GM21390 (cell line): ENCODE results near the gene PIK3IP1.
A peak's percentile ranks its signal among the peaks of the same experiment; 100 is the strongest.

Experiments used
- ATAC-seq: cut with Tn5 transposase; IDR thresholded peaks from one replicate; pipeline ENCODE4 v1.9.1; 2021; ENCODE audit not compliant: unreplicated experiment

PIK3IP1 gene

GRCh38 chr22:31313366-31314147, 21.3 kb upstream of the PIK3IP1 start:
- no peak for ATAC-seq

GRCh38 chr22:31308181-31308580, 15.9 kb upstream of the PIK3IP1 start:
- no peak for ATAC-seq

DNA sequence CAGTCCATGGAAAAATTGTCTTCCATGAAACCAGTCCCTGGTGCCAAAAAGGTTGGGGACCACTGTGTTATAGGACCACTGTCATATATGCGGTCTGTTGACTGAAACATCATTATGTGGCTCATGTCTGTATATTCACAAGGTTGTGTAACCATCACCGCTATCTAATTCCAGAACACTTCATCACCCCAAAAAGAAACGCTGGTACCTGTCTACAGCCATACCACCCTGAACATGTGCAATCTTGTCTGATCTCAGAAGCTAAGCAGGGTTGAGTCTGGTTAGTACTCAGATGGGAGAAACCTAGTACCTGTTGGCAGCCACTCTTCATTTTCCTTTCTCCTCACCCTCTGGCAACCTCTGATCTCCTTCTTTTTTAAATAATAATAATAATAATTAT, 12.9 kb upstream of the PIK3IP1 start:
- no peak for ATAC-seq

GRCh38 chr22:31302537-31302936, 10.2 kb upstream of the PIK3IP1 start:
- ATAC-seq = no peak

DNA sequence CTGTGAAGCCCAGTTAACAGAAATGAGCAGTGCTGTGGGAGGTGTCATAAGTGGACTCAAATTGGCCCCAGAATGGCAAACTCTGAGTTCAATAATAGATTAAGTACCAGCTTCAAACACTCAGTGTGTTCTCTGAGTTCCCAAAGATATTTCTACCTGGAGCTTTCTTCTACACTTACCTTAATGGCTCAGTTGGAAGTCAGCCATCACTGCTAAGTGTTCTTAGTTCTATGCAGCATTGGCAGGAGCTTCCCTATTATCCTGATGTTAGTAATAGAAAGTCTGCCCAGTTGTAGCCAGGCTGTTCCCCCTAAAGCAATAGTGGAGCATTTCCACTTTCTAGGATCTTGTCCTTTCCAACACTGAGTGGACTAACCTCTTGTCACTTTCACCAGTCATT, 9.7 kb upstream of the PIK3IP1 start:
- no peak for ATAC-seq

GRCh38 chr22:31300896-31301295, 8.6 kb upstream of the PIK3IP1 start:
- no peak for ATAC-seq

GRCh38 chr22:31295831-31296657, 3.8 kb upstream of the PIK3IP1 start:
- ATAC-seq = no peak

DNA sequence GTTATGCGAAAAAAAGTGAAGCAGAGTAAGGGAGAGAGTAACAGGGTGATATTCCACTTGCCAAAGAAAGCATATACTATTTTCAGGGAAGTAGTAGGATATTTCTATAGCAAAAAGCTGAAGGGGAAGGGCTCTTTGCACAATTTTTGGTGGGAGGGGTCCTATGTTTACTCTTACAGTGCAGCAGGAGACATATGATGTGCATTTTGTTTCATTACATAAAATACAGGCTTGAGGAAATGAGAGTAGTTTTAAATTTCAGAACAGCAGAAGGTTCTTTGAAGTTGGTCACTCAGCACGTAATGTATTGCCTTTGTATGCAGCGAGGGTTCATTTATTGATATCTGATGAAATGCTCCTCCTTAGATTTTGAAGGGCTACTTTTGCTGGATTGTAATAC, 3.1 kb upstream of the PIK3IP1 start:
- ATAC-seq = no peak

GRCh38 chr22:31291481-31292235, 630 bp downstream of the PIK3IP1 start:
- ATAC-seq = no peak

DNA sequence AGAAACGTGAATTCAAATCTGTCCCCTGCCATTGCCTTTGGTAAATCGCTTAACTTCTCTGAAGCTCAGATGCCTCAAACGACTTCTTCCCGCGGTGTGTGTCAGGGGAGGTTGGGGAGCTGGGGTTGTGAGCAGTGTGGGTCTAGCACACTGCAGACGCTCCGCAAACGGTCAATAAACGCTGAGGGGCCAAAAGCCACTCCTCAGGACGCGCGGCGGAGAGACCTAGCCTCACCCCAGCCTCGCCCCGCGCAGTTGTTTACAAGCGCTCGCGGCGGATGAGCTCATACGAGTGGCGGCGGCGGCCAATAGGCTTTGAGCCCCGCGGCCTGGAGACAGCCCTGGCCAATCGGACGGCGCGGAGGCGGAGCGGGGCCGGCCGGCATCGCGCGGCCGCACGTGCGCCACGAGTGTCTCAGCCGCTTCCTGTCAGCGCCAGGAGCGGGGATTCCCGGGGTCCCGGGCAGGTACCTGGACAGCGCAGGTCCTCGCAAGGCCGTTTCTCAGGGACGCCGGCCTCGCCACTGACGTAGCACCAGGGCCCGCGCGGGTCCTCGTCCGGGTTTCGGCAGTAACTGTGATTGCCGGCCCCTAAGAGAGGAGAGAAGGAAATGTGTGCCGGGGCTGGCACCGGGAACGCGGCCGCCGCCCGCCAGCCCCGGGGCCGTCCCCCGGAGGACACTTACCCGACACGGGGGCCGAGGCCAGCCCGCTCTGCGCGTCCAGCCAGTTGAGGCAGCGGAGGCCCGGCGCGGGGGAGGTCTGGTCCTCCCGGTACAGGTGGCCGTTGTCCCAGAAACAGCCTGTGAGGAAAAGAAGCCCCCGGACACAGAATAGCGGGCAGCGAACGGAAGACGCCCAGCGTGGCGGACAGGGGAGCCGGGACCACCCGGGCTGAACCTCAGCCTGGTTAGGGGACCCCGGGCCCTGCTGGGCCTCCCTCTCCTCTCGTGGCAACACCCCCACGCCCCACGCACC, 1.5 kb downstream of the PIK3IP1 start:
- peak; percentile 90 for ATAC-seq

GRCh38 chr22:31289344-31289743, 2.9 kb downstream of the PIK3IP1 start:
- no peak for ATAC-seq

- ATAC-seq = no peak
Observed at GRCh38 chr22:31288496-31289240, 3.6 kb downstream of the PIK3IP1 start.

- no peak for ATAC-seq
Observed at GRCh38 chr22:31287818-31288495, 4.3 kb downstream of the PIK3IP1 start.

GRCh38 chr22:31286360-31287255, 5.7 kb downstream of the PIK3IP1 start:
- ATAC-seq = no peak

DNA sequence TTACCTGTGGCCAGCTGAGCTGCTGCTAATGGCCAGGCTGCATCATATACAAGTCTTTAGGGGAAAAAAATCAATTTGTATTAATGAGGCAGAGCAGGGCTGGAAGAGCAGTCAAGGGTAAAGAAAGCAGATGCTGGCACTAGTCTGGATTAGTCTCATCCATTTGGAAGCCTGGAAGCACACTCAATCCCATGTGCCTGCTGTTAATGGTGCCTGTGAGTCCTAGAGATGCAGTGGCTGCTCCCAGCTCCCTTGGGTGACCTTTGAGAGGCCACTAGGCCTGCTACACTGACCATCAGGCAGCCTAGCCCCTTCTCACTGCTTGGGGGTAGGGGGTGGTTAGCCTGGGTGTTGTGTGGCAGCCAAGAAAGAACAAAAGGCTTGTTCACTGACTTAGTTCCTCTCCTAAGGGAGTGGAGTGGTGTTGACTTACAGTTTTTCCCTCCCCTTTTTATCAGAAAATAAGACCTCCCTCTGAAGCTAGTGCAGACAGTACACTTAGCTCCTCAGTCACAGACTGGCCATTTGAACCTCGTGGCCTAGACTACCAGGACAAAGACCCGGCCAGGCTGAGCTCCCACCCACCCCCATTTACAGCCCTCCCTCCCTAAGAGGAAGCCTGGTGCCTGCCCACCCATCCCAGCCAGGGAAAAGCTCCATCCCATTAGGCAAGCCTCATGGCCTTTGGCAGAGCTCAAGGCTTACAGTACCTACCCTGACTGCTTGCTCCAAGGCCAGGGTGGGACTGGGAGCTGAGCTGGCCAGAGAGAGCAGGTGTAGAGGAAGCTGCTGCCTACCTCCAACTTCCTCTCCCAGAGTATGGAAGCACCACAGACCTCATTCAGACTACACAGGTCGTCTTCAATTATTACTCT, 7.8 kb downstream of the PIK3IP1 start:
- ATAC-seq = no peak

- ATAC-seq = no peak
Observed at GRCh38 chr22:31282748-31283468, 9.4 kb downstream of the PIK3IP1 start.
